ENCODE data around the gene PXT1.
A peak's percentile ranks its signal among the peaks of the same experiment; 100 is the strongest.

PXT1 gene

GRCh38 chr6:36343109-36343680 lies 99.5 kb downstream of the PXT1 start:
- DNase-seq: no peak

- DNase-seq: peak; percentile 5
Measured at GRCh38 chr6:36340618-36341454, 101.8 kb downstream of the PXT1 start.

Data from DMS 273 treated with DMSO at 0.1 percent for 48 hours (cell line).